NCI-H526 treated with DMSO at 0.1 percent for 48 hours (cell line): ENCODE results near the gene TBC1D24.

Source experiments
- DNase-seq: peaks from one replicate; lab custom pipeline; 2025; lab: John Stamatoyannopoulos, UW

The TBC1D24 gene

GRCh38 chr16:2499890-2500429, 25.0 kb downstream of the TBC1D24 start:
- no peak for DNase-seq

- DNase-seq = no peak
Measured at GRCh38 chr16:2500430-2500917, 25.5 kb downstream of the TBC1D24 start.

GRCh38 chr16:2500918-2501750, 26.2 kb downstream of the TBC1D24 start:
- peak; percentile 30 for DNase-seq

- no peak for DNase-seq
Measured at GRCh38 chr16:2501946-2502895, 27.3 kb downstream of the TBC1D24 start.

- no peak for DNase-seq
Measured at GRCh38 chr16:2505695-2506094, 30.8 kb downstream of the TBC1D24 start.

- no peak for DNase-seq
Measured at GRCh38 chr16:2507052-2507659, 32.2 kb downstream of the TBC1D24 start.

- no peak for DNase-seq
Measured at GRCh38 chr16:2507665-2508064, 32.7 kb downstream of the TBC1D24 start.

GRCh38 chr16:2508722-2509400, 33.9 kb downstream of the TBC1D24 start:
- DNase-seq = no peak

- no peak for DNase-seq
Measured at GRCh38 chr16:2511128-2511800, 36.3 kb downstream of the TBC1D24 start.

GRCh38 chr16:2511996-2512734, 37.2 kb downstream of the TBC1D24 start:
- no peak for DNase-seq

GRCh38 chr16:2512735-2513404, 37.9 kb downstream of the TBC1D24 start:
- peak; percentile 4 for DNase-seq

- DNase-seq = peak; percentile 76
Measured at GRCh38 chr16:2513405-2514332, 38.7 kb downstream of the TBC1D24 start, which contains the start of gene ATP6V0C. TSS of gene ATP6V0C (plus strand) at chr16:2513952. CDS start at chr16:2514104, 152 bp downstream.

- DNase-seq = no peak
Measured at GRCh38 chr16:2514333-2515179, 39.6 kb downstream of the TBC1D24 start.

GRCh38 chr16:2515180-2515851, 40.4 kb downstream of the TBC1D24 start:
- no peak for DNase-seq

GRCh38 chr16:2516391-2517240, 41.7 kb downstream of the TBC1D24 start:
- no peak for DNase-seq
